Stimulated activated CD8-positive, alpha-beta memory T cell treated with anti-CD3 and anti-CD28 coated beads, Interleukin-4, amount 100 ng/mL, for 24 hours (primary cell): Measurements from ENCODE around the gene TRAP1.
A peak's percentile ranks its signal among the peaks of the same experiment; 100 is the strongest.

Experiments used
- DNase-seq: peaks from one replicate; pipeline ENCODE4 v3.0.0-alpha.2; 2020; ENCODE audit warnings: low read depth

TRAP1 gene

GRCh38 chr16:3717235-3718018 is at the start of gene TRAP1:
Gene TRAP1, minus strand, starts transcription at chr16:3717524. Its CDS starts 16 bp downstream, at chr16:3717508.
- DNase-seq = peak; percentile 85

- no peak for DNase-seq
Measured at GRCh38 chr16:3766177-3766576, 48.9 kb upstream of the TRAP1 start.

DNA sequence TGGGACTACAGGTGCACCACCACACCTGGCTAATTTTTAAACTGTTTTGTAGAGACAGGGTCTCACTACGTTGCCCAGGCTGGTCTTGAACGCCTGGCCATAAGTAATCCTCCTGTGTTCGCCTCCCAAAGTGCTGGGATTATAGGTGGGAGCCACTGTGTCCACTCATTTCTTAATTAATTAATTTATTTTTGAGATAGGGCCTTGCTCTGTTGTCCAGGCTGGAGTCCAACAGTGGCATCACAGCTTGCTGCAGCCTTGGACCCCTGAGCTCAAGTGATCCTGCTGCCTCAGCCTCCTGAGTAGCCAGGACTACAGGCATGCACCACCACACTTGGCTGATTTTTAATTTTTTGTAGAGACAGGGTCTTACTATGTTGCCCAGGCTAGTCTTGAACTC is 47.1 kb upstream of the TRAP1 start:
- DNase-seq = no peak

DNA sequence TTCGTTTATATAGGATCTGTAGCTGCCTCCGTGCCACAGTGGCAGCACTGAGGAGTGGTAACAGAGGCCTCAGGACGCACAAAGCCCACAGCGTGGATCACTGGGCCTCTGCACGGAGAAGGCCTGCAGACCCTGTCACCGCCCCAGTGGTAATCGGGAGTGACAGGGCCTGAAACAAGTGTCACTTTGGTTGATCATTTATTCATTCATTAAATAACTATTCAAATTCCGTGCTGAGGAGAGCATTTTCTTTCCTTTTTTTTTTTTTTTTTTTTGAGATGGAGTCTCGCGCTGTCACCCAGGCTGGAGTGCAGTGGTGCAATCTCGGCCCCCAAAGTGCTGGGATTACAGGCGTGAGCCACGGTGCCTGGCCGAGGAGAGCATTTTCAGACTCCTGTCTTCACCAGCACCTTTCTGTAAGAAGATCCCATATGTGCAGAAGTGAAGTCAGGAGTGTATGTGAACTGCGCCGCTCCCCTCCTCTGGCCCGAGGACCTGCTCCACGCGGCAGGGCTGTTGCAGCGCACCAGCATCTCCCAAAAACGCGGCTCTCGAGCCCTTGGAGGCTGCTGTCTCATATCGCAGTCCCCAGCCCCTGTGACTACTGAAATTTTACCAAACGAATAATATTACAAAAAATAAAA is 44.9 kb upstream of the TRAP1 start:
- no peak for DNase-seq

DNA sequence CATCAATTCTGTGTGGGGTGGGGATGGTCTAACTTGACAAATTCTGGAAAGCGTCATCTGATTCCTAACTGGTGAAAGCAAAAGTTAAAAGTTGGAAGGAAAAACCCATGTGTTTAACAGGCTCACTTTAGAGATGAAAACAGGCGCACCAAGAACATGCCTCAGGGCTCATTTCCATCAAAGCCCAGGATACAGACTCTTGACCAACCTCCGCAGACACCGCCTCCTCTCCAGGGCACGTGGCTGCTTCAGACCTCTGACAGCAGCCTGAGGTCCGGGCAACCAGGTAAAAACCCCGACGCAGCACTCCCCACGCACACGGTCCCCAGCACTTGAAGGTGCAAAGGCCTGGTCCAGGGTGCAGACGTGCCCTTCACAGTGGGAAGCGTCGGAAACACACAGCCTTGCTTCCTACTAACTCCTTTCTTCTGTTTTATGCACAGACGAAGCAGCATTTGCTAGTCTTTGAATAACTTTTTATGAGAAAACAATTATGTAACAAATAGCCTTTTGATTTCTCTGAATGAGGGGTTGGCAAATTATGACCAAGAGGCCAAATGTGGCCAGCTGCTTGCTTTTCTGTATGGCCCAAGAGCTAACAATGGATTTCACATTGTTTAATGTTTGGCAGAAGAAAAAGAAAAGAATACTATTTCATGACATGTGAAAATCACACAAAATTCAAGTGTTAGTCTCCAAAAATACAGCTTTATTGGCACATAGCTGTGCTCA is 44.2 kb upstream of the TRAP1 start:
- DNase-seq = no peak

GRCh38 chr16:3760518-3760917 is 43.2 kb upstream of the TRAP1 start:
- DNase-seq = no peak

DNA sequence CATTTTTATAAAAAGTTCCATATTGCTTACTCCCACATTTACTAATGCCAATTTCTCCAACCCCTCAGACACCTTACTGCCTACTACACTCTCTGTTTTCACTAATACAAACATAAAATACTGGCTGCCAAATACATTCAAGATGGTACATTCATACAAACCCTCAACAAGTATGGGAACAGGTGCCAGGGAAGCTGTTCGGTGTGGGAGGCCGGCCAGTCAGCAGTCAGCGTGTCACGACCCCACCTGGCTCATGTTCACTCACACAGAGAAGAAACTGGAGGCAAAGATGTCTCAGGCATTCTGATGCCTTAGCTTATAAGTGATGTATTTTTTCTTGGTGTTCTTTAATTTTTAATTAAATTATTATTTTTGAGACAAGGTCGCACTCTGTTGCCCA is 42.4 kb upstream of the TRAP1 start:
- DNase-seq = no peak

- DNase-seq = no peak
Measured at GRCh38 chr16:3756113-3756512, 38.8 kb upstream of the TRAP1 start.

GRCh38 chr16:3755249-3755648 is 37.9 kb upstream of the TRAP1 start:
- DNase-seq = no peak

- DNase-seq = no peak
Measured at GRCh38 chr16:3754772-3755171, 37.4 kb upstream of the TRAP1 start.

- no peak for DNase-seq
Measured at GRCh38 chr16:3754081-3754703, 36.9 kb upstream of the TRAP1 start.

- DNase-seq = no peak
Measured at GRCh38 chr16:3752984-3753383, 35.7 kb upstream of the TRAP1 start.

DNA sequence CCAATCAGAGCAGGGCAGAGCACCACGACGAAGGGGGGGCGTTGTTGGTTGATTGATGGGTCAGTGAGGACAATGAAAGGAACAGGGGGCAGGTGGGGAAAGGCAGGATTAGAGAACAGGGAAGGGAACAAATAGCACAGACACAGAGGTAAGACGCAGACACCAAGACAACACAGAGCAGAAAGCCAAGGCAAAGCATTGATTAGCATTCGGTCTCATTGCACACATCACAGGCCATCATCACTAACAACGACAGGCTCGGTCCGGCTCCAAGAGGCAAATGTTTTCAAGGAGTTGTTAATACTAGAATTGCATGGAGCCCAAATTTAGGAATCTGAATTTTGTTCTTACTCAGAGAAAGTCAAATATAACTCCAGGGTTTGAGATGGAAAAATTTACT is 34.6 kb upstream of the TRAP1 start:
- no peak for DNase-seq

DNA sequence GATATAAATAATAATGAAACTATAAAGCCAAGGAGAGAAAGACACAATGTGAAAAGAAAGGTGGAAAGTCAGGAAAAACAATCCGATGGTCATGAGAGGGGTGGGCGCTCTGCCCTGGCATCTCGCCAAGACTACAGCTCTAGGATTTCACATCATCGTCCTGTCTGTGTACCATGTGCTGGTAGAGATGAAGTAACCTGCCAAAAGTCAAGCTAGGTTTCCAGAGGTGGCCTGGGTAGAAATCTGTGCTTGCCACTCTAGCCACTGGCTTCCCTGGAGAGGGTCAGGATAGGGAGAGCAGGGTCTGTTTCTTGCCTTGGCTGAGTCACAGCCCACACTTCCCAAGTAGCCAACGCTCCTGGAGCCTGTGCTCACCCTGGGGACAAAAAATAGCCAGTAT is 31.0 kb upstream of the TRAP1 start:
- DNase-seq = no peak

GRCh38 chr16:3745751-3746355 is 28.5 kb upstream of the TRAP1 start:
- DNase-seq = no peak

DNA sequence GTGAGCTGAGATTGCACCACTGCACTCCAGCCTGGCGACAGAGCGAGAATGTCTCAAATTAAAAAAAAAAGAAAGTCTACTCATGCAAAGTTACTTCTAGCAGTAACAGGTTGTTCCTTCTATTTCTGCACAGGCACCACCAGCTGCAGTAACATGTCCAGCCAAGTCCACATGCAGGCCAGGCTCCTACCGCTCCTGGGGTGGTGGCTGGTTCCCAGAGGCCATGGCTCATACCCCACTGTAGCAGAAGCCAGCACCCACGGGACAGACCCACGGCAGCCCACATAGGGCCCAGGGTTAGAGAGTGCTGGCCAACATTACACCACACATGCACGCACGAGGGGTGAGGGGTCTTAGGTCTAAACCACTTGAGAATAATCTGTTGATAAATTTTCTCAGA is 26.7 kb upstream of the TRAP1 start:
- DNase-seq = no peak

- DNase-seq = no peak
Measured at GRCh38 chr16:3740934-3741333, 23.6 kb upstream of the TRAP1 start.

DNA sequence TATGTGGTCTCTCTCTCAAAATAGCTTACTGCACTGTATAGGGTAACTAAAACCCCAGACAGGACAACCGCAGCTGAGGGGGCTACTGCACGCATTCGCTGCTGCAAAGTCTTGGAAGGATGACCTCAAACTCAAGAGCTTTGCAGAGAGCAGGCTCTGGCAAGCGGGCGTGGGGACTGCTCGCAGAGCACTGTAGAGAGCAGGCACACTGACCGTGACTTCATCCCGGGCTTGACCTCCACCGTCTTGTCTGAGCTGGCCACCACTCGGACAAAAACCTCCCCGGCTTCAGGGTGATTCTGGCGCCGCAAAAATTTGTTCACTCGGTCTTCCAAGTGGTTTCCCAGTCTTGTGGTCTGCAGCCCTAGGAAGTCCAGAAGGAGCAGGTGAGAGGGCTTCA is 22.9 kb upstream of the TRAP1 start:
- DNase-seq = no peak

DNA sequence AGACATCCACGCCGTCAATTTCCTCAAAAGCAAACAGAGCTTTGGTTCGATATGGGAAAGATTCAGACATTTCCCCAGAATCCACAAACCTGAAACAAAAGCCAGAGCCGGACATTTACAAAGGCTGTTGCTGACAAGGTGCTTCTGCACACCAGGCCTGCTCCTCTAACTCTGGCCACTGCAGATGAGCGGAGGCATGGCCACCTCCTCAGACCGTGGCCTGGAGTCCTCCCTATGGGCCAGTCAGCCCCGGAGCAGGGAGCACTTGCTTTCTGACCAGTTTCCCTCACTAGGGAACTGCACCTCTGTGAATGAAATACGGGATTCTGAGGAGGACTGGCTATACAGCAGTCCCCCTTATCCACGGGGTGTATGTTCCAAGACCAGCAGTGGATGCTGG is 22.3 kb upstream of the TRAP1 start:
- DNase-seq = no peak

- DNase-seq = no peak
Measured at GRCh38 chr16:3738541-3738940, 21.2 kb upstream of the TRAP1 start.

DNA sequence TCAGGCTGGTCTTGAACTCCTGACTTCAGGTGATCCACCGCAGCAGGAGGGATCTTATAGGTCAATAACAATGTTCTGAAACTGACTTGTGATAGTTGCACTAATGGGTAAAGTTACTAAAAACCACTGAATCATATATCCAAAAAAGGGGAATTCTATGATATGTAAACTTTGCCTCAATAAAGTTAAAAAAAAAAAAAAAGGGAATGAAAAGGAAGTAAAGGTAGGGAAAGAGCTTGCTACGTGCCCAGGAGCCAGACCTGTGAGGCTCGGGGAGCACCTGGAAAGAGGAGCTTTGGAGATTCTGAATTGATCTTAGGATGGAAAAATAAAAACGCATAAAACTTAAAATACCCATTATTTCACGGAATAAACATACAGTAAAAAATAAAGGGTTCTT is 20.8 kb upstream of the TRAP1 start:
- no peak for DNase-seq

DNA sequence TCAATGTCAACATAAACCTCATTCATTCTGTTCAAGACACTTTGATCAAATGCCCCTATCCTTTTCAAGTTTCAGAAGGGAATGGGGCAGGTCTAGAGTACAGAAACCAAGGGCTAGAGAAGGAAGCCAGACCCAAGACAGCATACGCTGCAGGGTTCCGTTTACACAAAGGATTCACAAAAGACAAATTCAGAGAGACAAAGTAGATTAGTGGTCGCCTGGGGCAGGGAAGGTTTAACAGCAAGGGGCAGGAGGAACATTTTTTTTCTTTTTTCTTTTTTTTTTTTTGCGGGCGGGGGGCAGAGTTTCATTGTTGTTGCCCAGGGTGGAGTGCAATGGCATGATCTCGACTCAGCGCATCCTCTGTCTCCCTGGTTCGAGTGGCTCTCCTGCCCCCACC is 19.9 kb upstream of the TRAP1 start:
- DNase-seq = no peak
